Measurements from ENCODE around the gene MOGAT3. TPM values are rescaled to one million over a fixed set of nuclear protein-coding genes. Genes with fewer than 3 reads are reported as not detected.

Gene MOGAT3
- total RNA-seq, 1 experiment from 2014 or later = 0.15 TPM

DNA sequence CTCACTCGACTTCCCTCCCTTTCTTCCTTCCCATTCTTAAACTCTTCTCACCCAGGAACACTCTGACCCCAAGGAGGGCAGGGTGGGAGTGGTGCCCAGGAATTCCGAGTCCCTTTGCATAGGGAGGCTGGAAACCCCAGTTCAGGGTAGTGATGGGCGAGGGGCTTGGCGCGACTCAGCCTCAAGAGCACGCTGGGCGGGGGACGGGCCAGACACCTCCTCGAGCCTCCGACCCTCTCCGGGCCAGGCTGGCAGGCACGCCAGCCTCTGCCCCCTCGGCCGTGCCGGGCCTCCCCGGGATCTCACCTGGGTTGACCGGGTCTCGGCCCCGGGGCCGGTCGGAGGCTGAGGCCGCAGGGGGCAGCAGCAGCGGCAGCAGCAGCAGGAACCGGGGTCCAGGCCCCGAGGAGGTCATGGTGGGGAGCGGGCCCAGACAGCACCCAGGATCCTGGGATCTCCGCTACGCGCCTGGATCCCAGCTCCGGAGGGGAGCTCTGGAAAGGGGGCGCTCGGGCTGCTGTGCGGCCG, 16.1 kb upstream of the MOGAT3 start:
- H2AK5ac ChIP-seq (ENCODE audit: insufficient read length, low read length) = no peak overlapping the region
- no peak overlapping the region for H2BK15ac ChIP-seq (ENCODE audit: low read depth, low read length)
- H3K23me2 ChIP-seq (ENCODE audit: insufficient read length, low read depth, low read length, poor library complexity, severe bottlenecking) = peaks cover 7% of the 10 kb centered on the region
- H3K27ac ChIP-seq (ENCODE audit: insufficient read length, low read depth, low read length) = no peak overlapping the region
- H3K9me3 Mint-ChIP-seq = no peaks in the 10 kb centered on the region
- no peak overlapping the region for H2AFZ ChIP-seq (ENCODE audit: low read length)
- peak overlapping the region; percentile 50 for H3K4me2 ChIP-seq (ENCODE audit: insufficient read depth, insufficient read length, low read length)
- peak overlapping the region; percentile 96 to 99 for H3K4me3 Mint-ChIP-seq
- H3K9me3 ChIP-seq (ENCODE audit: control insufficient read depth, low read depth, low read length) = no peaks in the 10 kb centered on the region
- no peak overlapping the region for H4K5ac ChIP-seq (ENCODE audit: insufficient read length, low read depth, low read length)
- H2BK120ac ChIP-seq (ENCODE audit: low read depth, low read length, poor library complexity, severe bottlenecking) = no peak overlapping the region
- TF ChIP-seq, protein P1, sequence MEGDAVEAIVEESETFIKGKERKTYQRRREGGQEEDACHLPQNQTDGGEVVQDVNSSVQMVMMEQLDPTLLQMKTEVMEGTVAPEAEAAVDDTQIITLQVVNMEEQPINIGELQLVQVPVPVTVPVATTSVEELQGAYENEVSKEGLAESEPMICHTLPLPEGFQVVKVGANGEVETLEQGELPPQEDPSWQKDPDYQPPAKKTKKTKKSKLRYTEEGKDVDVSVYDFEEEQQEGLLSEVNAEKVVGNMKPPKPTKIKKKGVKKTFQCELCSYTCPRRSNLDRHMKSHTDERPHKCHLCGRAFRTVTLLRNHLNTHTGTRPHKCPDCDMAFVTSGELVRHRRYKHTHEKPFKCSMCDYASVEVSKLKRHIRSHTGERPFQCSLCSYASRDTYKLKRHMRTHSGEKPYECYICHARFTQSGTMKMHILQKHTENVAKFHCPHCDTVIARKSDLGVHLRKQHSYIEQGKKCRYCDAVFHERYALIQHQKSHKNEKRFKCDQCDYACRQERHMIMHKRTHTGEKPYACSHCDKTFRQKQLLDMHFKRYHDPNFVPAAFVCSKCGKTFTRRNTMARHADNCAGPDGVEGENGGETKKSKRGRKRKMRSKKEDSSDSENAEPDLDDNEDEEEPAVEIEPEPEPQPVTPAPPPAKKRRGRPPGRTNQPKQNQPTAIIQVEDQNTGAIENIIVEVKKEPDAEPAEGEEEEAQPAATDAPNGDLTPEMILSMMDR (conservative IDR thresholded peaks at IDR 0.05) = no peak
- no peak overlapping the region for H2BK12ac ChIP-seq (ENCODE audit: insufficient read length, low read depth, low read length)
- H3K27me3 Mint-ChIP-seq (ENCODE audit: low read depth) = no peaks in the 10 kb centered on the region; the same call in 1 of the 2 replicates
- H3K9ac ChIP-seq (ENCODE audit: extremely low read depth, insufficient read length, low read length) = no peak overlapping the region
- H4K8ac ChIP-seq (replicated peaks; ENCODE audit: insufficient read length, low read depth, low read length) = no peak overlapping the region
- no peaks in the 10 kb centered on the region for H3K27me3 ChIP-seq (ENCODE audit: insufficient read depth, low read length)
- 0 out of 2 replicates have a peak, but pooled peaks cover 3% of the 10 kb centered on the region for H3K4me1 ChIP-seq (ENCODE audit: insufficient read depth, low read length)
- no CpG with 5 or more reads among the region's 34 CpGs for WGBS (ENCODE audit: extremely low coverage, insufficient read length, low lambda C conversion rate)
- no peaks in the 10 kb centered on the region for H3K79me2 ChIP-seq (ENCODE audit: insufficient read depth, low read length)
- H2BK5ac ChIP-seq (ENCODE audit: insufficient read length, low read length) = no peak overlapping the region
- no peaks in the 10 kb centered on the region for H4K20me1 ChIP-seq (ENCODE audit: control insufficient read depth, insufficient read depth, insufficient read length)
- no peaks in the 10 kb centered on the region for H3K79me1 ChIP-seq (ENCODE audit: insufficient read depth, low read depth, low read length, poor library complexity, severe bottlenecking)
- H3K23ac ChIP-seq (ENCODE audit: insufficient read length, low read depth, low read length) = no peak overlapping the region
- H3K14ac ChIP-seq (ENCODE audit: insufficient read depth, low read length) = no peak overlapping the region
- H3K27ac Mint-ChIP-seq = no peak overlapping the region
- no peak overlapping the region for H3K4ac ChIP-seq (ENCODE audit: low read depth, low read length)
- H3K18ac ChIP-seq (ENCODE audit: insufficient read length, low read depth, low read length) = no peak overlapping the region
- no peak overlapping the region for H3K56ac ChIP-seq (ENCODE audit: insufficient read length, low read depth, low read length)
- H2BK20ac ChIP-seq (ENCODE audit: low read depth, low read length, poor library complexity, severe bottlenecking) = no peak overlapping the region
- no peak overlapping the region for H3T11ph ChIP-seq (ENCODE audit: low read length)
- H3K36me3 Mint-ChIP-seq (ENCODE audit: insufficient read depth in 1 of 3, low read depth in 3 of 3) = peaks cover 4 to 27% (median 9%) of the 10 kb centered on the region in 3 experiments; a peak in 6 of 7 replicates
- H4K91ac ChIP-seq (ENCODE audit: insufficient read length, low read depth, low read length) = no peak overlapping the region
- H3K4me1 Mint-ChIP-seq = peaks cover 15 to 19% of the 10 kb centered on the region in 2 experiments
- no peak for DNase-seq
